BJ (cell line): ENCODE data around the gene MVD. TPM values are rescaled to one million over a fixed set of nuclear protein-coding genes. Genes with fewer than 3 reads are reported as not detected.

Source experiments
- CTCF ChIA-PET: fragments of 350-600 bp; formaldehyde crosslinking; extraction: SDS; loops from one replicate; lab custom pipeline; 2021; ENCODE audit warnings: antibody characterized with exemption, inconsistent platforms; lab: Yijun Ruan, JAX
- POLR2A ChIA-PET: fragments of 300-600 bp; sonication (Branson Sonifier 250); formaldehyde crosslinking; extraction: SDS; loops from one replicate; lab custom pipeline; 2021; ENCODE audit warnings: antibody characterized with exemption; lab: Charles Lee
- DNase-seq: peaks from one replicate; pipeline ENCODE4 v3.0.0-alpha.2; 2011; ENCODE audit warnings: low read depth
- H3K27me3 ChIP-seq: 2 replicates; pipeline ENCODE4 v1.6.0; 2011; ENCODE audit warnings: low read length; ENCODE audit not compliant: control insufficient read depth, insufficient read depth
- H3K36me3 ChIP-seq: 2 replicates; pipeline ENCODE4 v1.5.1; 2011; ENCODE audit warnings: low read length; ENCODE audit not compliant: control insufficient read depth, insufficient read depth
- H3K4me3 ChIP-seq: 2 replicates; pipeline ENCODE4 v1.5.1; 2011; ENCODE audit warnings: low read depth, mild to moderate bottlenecking, control low read depth, low read length
- CTCF ChIP-seq: IDR thresholded peaks from 2 replicates; pipeline ENCODE4 v1.5.1; 2011; ENCODE audit warnings: low read depth, mild to moderate bottlenecking, control low read depth, inconsistent platforms, low read length, moderate library complexity; ENCODE audit not compliant: insufficient read depth
- polyA plus RNA-seq: library from polyadenylated mRNA; depleted of rRNA; stranded (reverse); fragments of >200 nt; gene quantifications from 2 replicates; pipeline ENCODE4 v1.2.3, GENCODE V29; 2011

The MVD gene
- polyA plus RNA-seq, 1 experiment, result 17.4 TPM

- ChIA-PET POLR2A (no interaction called here), CTCF (interaction anchor here (1.2 to 1.4 kb wide), 4 partner anchors 10 to 38 kb away, joined by 3 to 4 read pairs (median 4); no protein-coding TSS in a partner anchor)
- TF ChIP-seq CTCF, result no peak
- peak overlapping the region; percentile 95 for H3K4me3 ChIP-seq
- peaks cover 5% of the 10 kb centered on the region; the same call in 1 of the 2 replicates for H3K36me3 ChIP-seq
- H3K27me3 ChIP-seq, result no peaks in the 10 kb centered on the region
- DNase-seq, result no peak
Observed at GRCh38 chr16:88706965-88707826, 44.3 kb upstream of the MVD start.

GRCh38 chr16:88706229-88706964 is 43.5 kb upstream of the MVD start, which contains the start of the genes CTU2 and RNF166:
CTU2 (plus strand) TSS chr16:88706503; CDS start chr16:88706531, 28 bp downstream.
RNF166 (minus strand) TSS chr16:88706408; CDS start chr16:88706325, 83 bp downstream.
- ChIA-PET POLR2A (no interaction called here), CTCF (interaction anchor here (1.2 kb wide), 1 partner anchor 11 kb away, joined by 3 read pairs; no protein-coding TSS in a partner anchor)
- Histone ChIP-seq H3K27me3 (no peaks in the 10 kb centered on the region), H3K36me3 (peaks cover 5% of the 10 kb centered on the region; the same call in 1 of the 2 replicates), H3K4me3 (peak within 1 kb of the TSS; percentile 95)
- no peak for TF ChIP-seq CTCF
- peak; percentile 17 for DNase-seq

GRCh38 chr16:88705801-88706228 is 42.9 kb upstream of the MVD start:
- no peak for TF ChIP-seq CTCF
- Histone ChIP-seq H3K36me3 (peaks cover 5% of the 10 kb centered on the region; the same call in 1 of the 2 replicates), H3K27me3 (no peaks in the 10 kb centered on the region), H3K4me3 (peak overlapping the region; percentile 95)
- CTCF ChIA-PET, result interaction anchor here (1.1 kb wide), 1 partner anchor 31 kb away, joined by 3 read pairs; no protein-coding TSS in a partner anchor
- no peak for DNase-seq
- POLR2A ChIA-PET, result no interaction called here

GRCh38 chr16:88705076-88705684 is 42.3 kb upstream of the MVD start:
- H3K36me3 ChIP-seq, result peaks cover 3% of the 10 kb centered on the region; the same call in 1 of the 2 replicates
- ChIA-PET POLR2A (no interaction called here), CTCF (interaction anchor here (1.1 kb wide), 1 partner anchor 31 kb away, joined by 3 read pairs; no protein-coding TSS in a partner anchor)
- H3K27me3 ChIP-seq, result no peaks in the 10 kb centered on the region
- TF ChIP-seq CTCF, result no peak
- no peak for DNase-seq
- H3K4me3 ChIP-seq, result peak overlapping the region; percentile 95
